OCI-LY7 (cell line): Measurements from ENCODE around the gene TNIK. TPM values are rescaled to one million over a fixed set of nuclear protein-coding genes. Genes with fewer than 3 reads are reported as not detected.

Source experiments
- BruUV-seq: library from RNA; stranded (reverse); fragments of 400-500 nt; replicated peaks from 2 replicates; lab custom pipeline; 2021; lab: Mats Ljungman, UMichigan
- CTCF ChIA-PET: fragments of 300-600 bp; sonication (Branson Sonifier 250); formaldehyde crosslinking; loops from one replicate; lab custom pipeline; 2022; ENCODE audit warnings: antibody characterized with exemption; ENCODE audit not compliant: unreplicated experiment; lab: Charles Lee
- POLR2A ChIA-PET: fragments of 300-600 bp; sonication (Branson Sonifier 250); formaldehyde crosslinking; loops from one replicate; lab custom pipeline; 2022; ENCODE audit warnings: antibody characterized with exemption; lab: Charles Lee
- DNase-seq: peaks from one replicate; pipeline ENCODE4 v3.0.0-alpha.2; 2015; ENCODE audit warnings: low spot score
- H2AFZ ChIP-seq: fragments of 200-600 bp; sonication (generic), shearing (Covaris generic); 2 replicates; pipeline ENCODE4 v1.6.1; 2014; ENCODE audit warnings: mild to moderate bottlenecking, antibody characterized with exemption, low read length, moderate library complexity
- H3K27ac ChIP-seq: fragments of 200-600 bp; sonication (generic); 2 replicates; pipeline ENCODE4 v1.5.1; 2014; ENCODE audit warnings: mixed run types, low read depth, mild to moderate bottlenecking, moderate library complexity, low read length, inconsistent platforms; ENCODE audit not compliant: poor library complexity, severe bottlenecking
- H3K36me3 ChIP-seq: fragments of 200-600 bp; sonication (generic); 2 replicates; pipeline ENCODE4 v1.6.1; 2014; ENCODE audit warnings: mild to moderate bottlenecking, antibody characterized with exemption, low read length, moderate library complexity, mixed read lengths; ENCODE audit not compliant: insufficient read depth
- H3K4me1 ChIP-seq: fragments of 200-600 bp; sonication (generic); 2 replicates; pipeline ENCODE4 v1.5.1; 2014; ENCODE audit warnings: mild to moderate bottlenecking, low read length; ENCODE audit not compliant: insufficient read depth, poor library complexity, severe bottlenecking
- H3K4me2 ChIP-seq: fragments of 200-600 bp; sonication (generic); 2 replicates; pipeline ENCODE4 v1.6.1; 2014; ENCODE audit warnings: mild to moderate bottlenecking, low read length
- H3K4me3 ChIP-seq: fragments of 200-600 bp; sonication (generic); 2 replicates; pipeline ENCODE4 v1.5.1; 2014; ENCODE audit warnings: mild to moderate bottlenecking, low read depth, low read length; ENCODE audit not compliant: poor library complexity, severe bottlenecking
- H3K79me2 ChIP-seq: fragments of 200-600 bp; sonication (generic); 2 replicates; pipeline ENCODE4 v1.6.1; 2016; ENCODE audit warnings: low read depth, mild to moderate bottlenecking, low read length, moderate library complexity, mixed read lengths; ENCODE audit not compliant: insufficient read depth
- H3K9me2 ChIP-seq: fragments of 200-600 bp; sonication (generic); 2 replicates; pipeline ENCODE4 v1.6.1; 2016; ENCODE audit warnings: mild to moderate bottlenecking, low read length, mixed read lengths; ENCODE audit not compliant: insufficient read depth
- H3K9me3 ChIP-seq: fragments of 200-600 bp; sonication (generic); 2 replicates; pipeline ENCODE4 v1.6.1; 2014; ENCODE audit warnings: mild to moderate bottlenecking, mixed run types, low read length, mixed read lengths
- H4K20me1 ChIP-seq: fragments of 200-600 bp; sonication (generic); 2 replicates; pipeline ENCODE4 v1.6.1; 2014; ENCODE audit warnings: mild to moderate bottlenecking, antibody characterized with exemption, low read length, moderate library complexity, mixed read lengths; ENCODE audit not compliant: insufficient read depth
- CTCF ChIP-seq: fragments of 200-600 bp; sonication (generic); conservative IDR thresholded peaks from 2 replicates; pipeline ENCODE4 v1.5.1; 2014; ENCODE audit warnings: mild to moderate bottlenecking, antibody characterized with exemption, low read length, moderate library complexity, mixed read lengths
- EZH2phosphoT487 ChIP-seq: fragments of 200-600 bp; sonication (generic); IDR thresholded peaks from 2 replicates; pipeline ENCODE4 v1.6.1; 2018; ENCODE audit warnings: low read depth, borderline replicate concordance, mild to moderate bottlenecking, mixed run types, antibody characterized with exemption, low read length, moderate library complexity, mixed read lengths
- intact Hi-C: fragments of 100-400 bp; cut with micrococcal nuclease; formaldehyde crosslinking; loops from one replicate; pipeline ENCODE4 v1.10.0; 2022; ENCODE audit not compliant: unreplicated experiment
- total RNA-seq, 2 experiments: library from RNA; depleted of rRNA in 1 of 2; stranded (reverse); fragments of >200 nt in 1 of 2; shearing (Covaris generic) in 1 of 2; gene quantifications; 2 replicates each; pipeline ENCODE4 v1.2.3, GENCODE V29; 2014 to 2022

TNIK gene
- total RNA-seq, 2 experiments from 2014 or later, result not detected

GRCh38 chr3:171389491-171389890, 70.7 kb downstream of the TNIK start:
- Histone ChIP-seq H4K20me1 (no peaks in the 10 kb centered on the region), H3K36me3 (no peaks in the 10 kb centered on the region), H3K4me1 (no peaks in the 10 kb centered on the region), H3K4me3 (no peak overlapping the region), H2AFZ (no peak overlapping the region), H3K79me2 (no peaks in the 10 kb centered on the region), H3K4me2 (no peak overlapping the region), H3K27ac (no peak overlapping the region), H3K9me2 (no peaks in the 10 kb centered on the region), H3K9me3 (no peaks in the 10 kb centered on the region)
- no peak for DNase-seq
- TF ChIP-seq CTCF, result no peak
- no peak for TF ChIP-seq EZH2phosphoT487
- POLR2A ChIA-PET, result no interaction called here
- CTCF ChIA-PET, result no interaction called here
- BruUV-seq, result no TSS peak
- intact Hi-C loops, result no loop called here

GRCh38 chr3:171388527-171388926, 71.7 kb downstream of the TNIK start:
- intact Hi-C loops, result no loop called here
- BruUV-seq, result no TSS peak
- H3K9me2 ChIP-seq, result no peaks in the 10 kb centered on the region
- no peaks in the 10 kb centered on the region for H3K36me3 ChIP-seq
- ChIA-PET POLR2A (no interaction called here), CTCF (no interaction called here)
- TF ChIP-seq EZH2phosphoT487 (no peak), CTCF (no peak)
- no peaks in the 10 kb centered on the region for H3K79me2 ChIP-seq
- no peak overlapping the region for H3K27ac ChIP-seq
- DNase-seq, result no peak
- H3K9me3 ChIP-seq, result no peaks in the 10 kb centered on the region
- no peaks in the 10 kb centered on the region for H4K20me1 ChIP-seq
- no peak overlapping the region for H3K4me3 ChIP-seq
- H3K4me2 ChIP-seq, result no peak overlapping the region
- H3K4me1 ChIP-seq, result no peaks in the 10 kb centered on the region
- H2AFZ ChIP-seq, result no peak overlapping the region

GRCh38 chr3:171387062-171387461, 73.1 kb downstream of the TNIK start:
- H3K4me3 ChIP-seq, result no peak overlapping the region
- POLR2A ChIA-PET, result interaction anchor here (0.9 kb wide), 1 partner anchor 22 kb away, joined by 6 read pairs; no protein-coding TSS in a partner anchor
- no peaks in the 10 kb centered on the region for H3K9me3 ChIP-seq

More at GRCh38 chr3:171387062-171387461, 73.1 kb downstream of the TNIK start:
- no peaks in the 10 kb centered on the region for H4K20me1 ChIP-seq
- BruUV-seq, result no TSS peak
- no peaks in the 10 kb centered on the region for H3K9me2 ChIP-seq
- H3K27ac ChIP-seq, result no peak overlapping the region
- H2AFZ ChIP-seq, result no peak overlapping the region
- intact Hi-C loops, result no loop called here
- no peaks in the 10 kb centered on the region for H3K4me1 ChIP-seq
- no peak for DNase-seq
- TF ChIP-seq CTCF (no peak), EZH2phosphoT487 (no peak)
- H3K4me2 ChIP-seq, result no peak overlapping the region
- no peaks in the 10 kb centered on the region for H3K79me2 ChIP-seq
- H3K36me3 ChIP-seq, result no peaks in the 10 kb centered on the region
- CTCF ChIA-PET, result interaction anchor here (0.5 kb wide), 1 partner anchor 454 kb away, joined by 4 read pairs; no protein-coding TSS in a partner anchor
